ENCODE data around the gene IL11.

IL11 gene

GRCh38 chr19:55365245-55365644 lies 5.0 kb downstream of the IL11 start:
- Histone ChIP-seq H3K27me3 (ENCODE audit: insufficient read depth, poor library complexity, severe bottlenecking) (no peaks in the 10 kb centered on the region), H3K36me3 (ENCODE audit: low read depth) (no peaks in the 10 kb centered on the region), H3K27ac (ENCODE audit: poor library complexity, severe bottlenecking) (no peak overlapping the region), H3K9me3 (ENCODE audit: severe bottlenecking) (no peaks in the 10 kb centered on the region), H3K4me1 (ENCODE audit: insufficient read depth, poor library complexity, severe bottlenecking) (no peaks in the 10 kb centered on the region), H3K4me3 (ENCODE audit: severe bottlenecking) (no peak overlapping the region)
- no peak for TF ChIP-seq CTCF (IDR thresholded peaks at IDR 0.05; ENCODE audit: poor library complexity, severe bottlenecking)
- DNase-seq (ENCODE audit: low spot score) (no peak), ATAC-seq (ENCODE audit: low read depth) (no peak)

GRCh38 chr19:55362990-55363716 lies 7.1 kb downstream of the IL11 start, which contains the start of gene GARIN5B:
Gene GARIN5B, minus strand, starts transcription at chr19:55363260. Its CDS starts 194 bp downstream, at chr19:55363066.
- no peaks in the 10 kb centered on the region for H3K27me3 ChIP-seq (ENCODE audit: insufficient read depth, poor library complexity, severe bottlenecking)
- H3K4me3 ChIP-seq (ENCODE audit: severe bottlenecking): no peak within 1 kb of the TSS
- no peaks in the 10 kb centered on the region for H3K9me3 ChIP-seq (ENCODE audit: severe bottlenecking)
- H3K27ac ChIP-seq (ENCODE audit: poor library complexity, severe bottlenecking): no peak within 1 kb of the TSS
- H3K4me1 ChIP-seq (ENCODE audit: insufficient read depth, poor library complexity, severe bottlenecking): no peaks in the 10 kb centered on the region
- DNase-seq (ENCODE audit: low spot score) (no peak), ATAC-seq (ENCODE audit: low read depth) (0 out of 3 replicates have a peak, but pooled peaks have one; percentile 5)
- H3K36me3 ChIP-seq (ENCODE audit: low read depth): no peaks in the 10 kb centered on the region
- TF ChIP-seq CTCF (IDR thresholded peaks at IDR 0.05; ENCODE audit: poor library complexity, severe bottlenecking): no peak

GRCh38 chr19:55362174-55362989 lies 7.9 kb downstream of the IL11 start:
- no peak for DNase-seq (ENCODE audit: low spot score)
- Histone ChIP-seq H3K4me3 (ENCODE audit: severe bottlenecking) (no peak overlapping the region), H3K27me3 (ENCODE audit: insufficient read depth, poor library complexity, severe bottlenecking) (no peaks in the 10 kb centered on the region), H3K36me3 (ENCODE audit: low read depth) (no peaks in the 10 kb centered on the region), H3K27ac (ENCODE audit: poor library complexity, severe bottlenecking) (no peak overlapping the region), H3K9me3 (ENCODE audit: severe bottlenecking) (no peaks in the 10 kb centered on the region), H3K4me1 (ENCODE audit: insufficient read depth, poor library complexity, severe bottlenecking) (no peaks in the 10 kb centered on the region)
- no peak for ATAC-seq (ENCODE audit: low read depth)
- TF ChIP-seq CTCF (IDR thresholded peaks at IDR 0.05; ENCODE audit: poor library complexity, severe bottlenecking): no peak

GRCh38 chr19:55360902-55361301 lies 9.4 kb downstream of the IL11 start:
- no peaks in the 10 kb centered on the region for H3K27me3 ChIP-seq (ENCODE audit: insufficient read depth, poor library complexity, severe bottlenecking)
- no peak for TF ChIP-seq CTCF (IDR thresholded peaks at IDR 0.05; ENCODE audit: poor library complexity, severe bottlenecking)
- no peaks in the 10 kb centered on the region for H3K4me1 ChIP-seq (ENCODE audit: insufficient read depth, poor library complexity, severe bottlenecking)
- no peaks in the 10 kb centered on the region for H3K9me3 ChIP-seq (ENCODE audit: severe bottlenecking)
- H3K36me3 ChIP-seq (ENCODE audit: low read depth): no peaks in the 10 kb centered on the region
- DNase-seq (ENCODE audit: low spot score) (no peak), ATAC-seq (ENCODE audit: low read depth) (no peak)
- no peak overlapping the region for H3K4me3 ChIP-seq (ENCODE audit: severe bottlenecking)
- no peak overlapping the region for H3K27ac ChIP-seq (ENCODE audit: poor library complexity, severe bottlenecking)

All from RWPE2 (cell line).